ENCODE results near the gene ST13. TPM values are rescaled to one million over a fixed set of nuclear protein-coding genes. Genes with fewer than 3 reads are reported as not detected.

ST13 gene
- total and polyA plus RNA-seq, 9 donors = 243 to 1,503 (median 650) TPM

DNA sequence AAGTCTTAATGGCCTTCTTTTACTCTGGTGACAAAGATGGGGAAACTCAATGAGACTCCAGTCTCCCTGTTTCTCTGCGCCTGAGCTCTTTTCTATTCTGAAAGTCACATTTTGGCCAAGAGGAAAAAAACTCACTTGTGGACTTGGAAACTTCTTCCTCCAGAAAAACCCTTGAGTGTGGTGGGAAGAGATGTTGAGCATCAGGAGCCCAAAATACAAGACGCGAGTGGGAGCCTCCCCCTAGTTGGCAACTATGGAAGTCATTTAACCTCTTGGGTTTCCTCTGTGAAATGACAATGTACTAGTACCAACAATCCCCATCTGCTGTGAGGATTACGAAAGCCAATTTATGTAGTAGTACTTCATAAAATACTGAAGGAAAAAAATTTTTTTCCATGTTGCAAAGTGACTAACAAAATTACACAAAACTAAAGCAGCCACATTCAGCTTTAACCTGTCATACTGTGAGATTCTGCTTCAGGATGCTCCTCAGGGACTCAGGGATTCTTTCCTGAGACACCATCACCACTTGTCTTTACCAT is 36.8 kb downstream of the ST13 start:
- intact Hi-C loops (cut with DNase I) = no loop called here
- H3K27me3 ChIP-seq = no peaks in the 10 kb centered on the region
- H3K36me3 ChIP-seq = no peaks in the 10 kb centered on the region
- H3K9me3 ChIP-seq = no peaks in the 10 kb centered on the region
- no peak for DNase-seq
- WGBS, 3 donors = 0 to 3% (median 2%) methylated on average over 4 of the region's 4 CpGs
- peak overlapping the region; percentile 6 to 58 for H3K27ac ChIP-seq
- H3K4me1 ChIP-seq (ENCODE audit: insufficient read depth) = peaks cover 7% of the 10 kb centered on the region
- TF ChIP-seq, protein P1, sequence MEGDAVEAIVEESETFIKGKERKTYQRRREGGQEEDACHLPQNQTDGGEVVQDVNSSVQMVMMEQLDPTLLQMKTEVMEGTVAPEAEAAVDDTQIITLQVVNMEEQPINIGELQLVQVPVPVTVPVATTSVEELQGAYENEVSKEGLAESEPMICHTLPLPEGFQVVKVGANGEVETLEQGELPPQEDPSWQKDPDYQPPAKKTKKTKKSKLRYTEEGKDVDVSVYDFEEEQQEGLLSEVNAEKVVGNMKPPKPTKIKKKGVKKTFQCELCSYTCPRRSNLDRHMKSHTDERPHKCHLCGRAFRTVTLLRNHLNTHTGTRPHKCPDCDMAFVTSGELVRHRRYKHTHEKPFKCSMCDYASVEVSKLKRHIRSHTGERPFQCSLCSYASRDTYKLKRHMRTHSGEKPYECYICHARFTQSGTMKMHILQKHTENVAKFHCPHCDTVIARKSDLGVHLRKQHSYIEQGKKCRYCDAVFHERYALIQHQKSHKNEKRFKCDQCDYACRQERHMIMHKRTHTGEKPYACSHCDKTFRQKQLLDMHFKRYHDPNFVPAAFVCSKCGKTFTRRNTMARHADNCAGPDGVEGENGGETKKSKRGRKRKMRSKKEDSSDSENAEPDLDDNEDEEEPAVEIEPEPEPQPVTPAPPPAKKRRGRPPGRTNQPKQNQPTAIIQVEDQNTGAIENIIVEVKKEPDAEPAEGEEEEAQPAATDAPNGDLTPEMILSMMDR (IDR thresholded peaks at IDR 0.05) = no peak
- TF ChIP-seq POLR2A (IDR thresholded peaks at IDR 0.05) (no peak), EP300 (IDR thresholded peaks at IDR 0.05) (peak; percentile 26)
- peak overlapping the region; percentile 81 for H3K4me3 ChIP-seq

DNA sequence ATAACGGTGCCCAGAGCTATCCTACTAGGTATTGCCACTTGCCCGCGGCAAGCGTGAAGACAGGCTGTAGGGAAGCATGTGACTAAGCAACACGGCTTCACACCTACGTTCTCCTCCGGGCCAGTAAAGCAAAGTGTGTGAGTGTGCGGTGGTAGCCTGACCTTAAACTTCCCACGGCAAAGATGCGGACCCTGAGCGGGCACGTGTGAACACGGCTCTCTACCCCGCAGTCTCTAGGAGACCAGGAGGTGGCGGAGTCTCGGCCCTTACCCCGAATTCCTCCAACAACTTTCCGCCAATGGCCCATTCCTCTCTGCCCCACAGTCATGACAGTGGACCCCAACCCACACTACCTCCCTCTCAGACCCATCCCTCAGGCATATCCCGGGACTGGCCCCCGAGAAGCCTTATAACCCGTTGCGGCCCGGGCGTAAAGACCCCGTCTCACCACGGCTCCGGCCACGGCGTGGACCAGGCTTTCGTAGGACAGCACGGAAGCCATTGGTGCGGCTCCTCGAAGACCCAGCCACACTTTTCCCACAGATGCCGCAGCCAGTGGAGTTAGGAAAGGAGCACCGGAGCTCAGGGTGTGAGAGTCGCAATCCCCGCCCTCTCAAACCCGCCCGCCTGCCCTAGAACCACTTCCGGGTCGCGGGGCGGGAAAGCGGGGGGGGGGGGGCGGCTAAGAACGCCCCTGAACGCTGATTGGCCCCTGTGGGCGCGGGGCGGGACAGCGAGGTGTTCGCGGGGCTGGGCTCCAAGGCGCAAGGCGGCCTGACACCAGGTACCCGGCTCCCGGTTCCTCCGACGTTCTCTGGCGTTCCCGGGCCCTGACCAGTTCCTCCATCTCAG is 37.5 kb downstream of the ST13 start, which contains the start of gene SLC25A17:
Gene SLC25A17 (minus strand): TSS at position 600 of the 852 bp plus-strand sequence. CDS start 98 bp downstream, at position 502.
- peak; percentile 87 to 93 (median 90) for DNase-seq
- Histone ChIP-seq H3K27ac (peak within 1 kb of the TSS; percentile 50 to 58), H3K36me3 (no peaks in the 10 kb centered on the region), H3K27me3 (no peaks in the 10 kb centered on the region), H3K9me3 (no peaks in the 10 kb centered on the region), H3K4me3 (peak within 1 kb of the TSS; percentile 81), H3K4me1 (ENCODE audit: insufficient read depth) (peaks cover 9% of the 10 kb centered on the region)
- TF ChIP-seq EP300 (IDR thresholded peaks at IDR 0.05) (no peak), POLR2A (IDR thresholded peaks at IDR 0.05) (no peak)
- TF ChIP-seq, protein P1 (IDR thresholded peaks at IDR 0.05) = peak in 1 of 3 donors; percentile 62
- 0% methylated on average over 55 to 60 of the region's 61 CpGs for WGBS, 3 donors
- intact Hi-C loops (cut with DNase I) = no loop called here

DNA sequence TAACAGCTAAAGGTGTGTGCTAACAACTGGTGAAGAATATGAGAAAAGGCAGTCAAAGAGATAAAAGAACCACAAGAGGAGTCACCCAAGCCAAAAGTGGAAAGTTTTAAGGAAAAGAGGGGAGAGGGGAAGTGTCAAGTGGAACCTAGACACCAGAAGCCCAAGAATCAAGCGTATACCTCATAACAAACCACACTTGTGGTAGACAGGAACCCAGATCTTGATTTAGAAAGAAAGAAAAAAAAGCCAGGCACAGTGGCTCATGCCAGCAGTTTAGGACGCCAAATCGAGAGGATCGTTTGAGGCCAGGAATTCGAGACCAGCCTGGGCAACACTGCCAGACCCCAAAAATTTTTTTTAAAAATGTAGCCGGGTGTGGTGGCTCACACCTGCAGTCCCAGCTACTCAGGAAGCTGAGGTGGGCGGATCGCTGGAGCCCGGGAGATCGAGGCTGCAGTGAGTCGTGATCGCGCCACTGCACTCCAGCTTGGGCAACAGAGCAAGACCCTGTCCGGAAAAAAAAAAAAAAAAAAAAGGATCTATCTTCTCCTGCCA is 38.2 kb downstream of the ST13 start:
- Histone ChIP-seq H3K27me3 (no peaks in the 10 kb centered on the region), H3K27ac (peak overlapping the region; percentile 23 to 50), H3K4me1 (ENCODE audit: insufficient read depth) (peaks cover 9% of the 10 kb centered on the region), H3K4me3 (peak overlapping the region; percentile 81), H3K9me3 (no peaks in the 10 kb centered on the region), H3K36me3 (no peaks in the 10 kb centered on the region)
- no peak for TF ChIP-seq POLR2A (IDR thresholded peaks at IDR 0.05)
- TF ChIP-seq EP300 (IDR thresholded peaks at IDR 0.05) = no peak
- TF ChIP-seq, protein P1 (IDR thresholded peaks at IDR 0.05) = no peak
- DNase-seq = no peak
- intact Hi-C loops (cut with DNase I) = no loop called here
- 5 to 25% (median 6%) methylated on average over 14 of the region's 14 CpGs for WGBS, 3 donors

DNA sequence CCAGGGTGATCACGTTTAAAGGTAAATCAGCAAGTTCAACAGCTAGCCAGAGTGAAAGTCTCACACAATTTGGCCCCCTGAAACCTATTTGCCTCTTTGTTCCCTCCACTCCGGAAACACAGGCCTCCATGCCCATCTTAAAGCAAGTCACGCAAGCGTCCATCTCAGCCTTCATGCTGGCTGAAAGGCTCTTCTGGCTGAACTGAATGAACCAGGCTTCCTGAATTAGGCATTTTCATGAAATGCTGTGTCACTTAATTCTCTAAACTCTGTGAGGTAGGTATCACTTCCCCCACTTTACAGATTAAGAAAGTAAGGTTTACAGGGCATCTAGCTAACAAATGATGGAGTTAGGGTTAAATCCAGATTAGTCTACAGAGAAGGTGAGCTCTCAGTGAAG is 38.7 kb downstream of the ST13 start:
- Histone ChIP-seq H3K4me1 (ENCODE audit: insufficient read depth) (peaks cover 9% of the 10 kb centered on the region), H3K4me3 (peak overlapping the region; percentile 81), H3K36me3 (no peaks in the 10 kb centered on the region), H3K9me3 (no peaks in the 10 kb centered on the region), H3K27me3 (no peaks in the 10 kb centered on the region), H3K27ac (peak overlapping the region in 1 of 2 donors; percentile 23)
- DNase-seq = no peak
- WGBS, 3 donors = 31 to 52% (median 48%) methylated on average over 4 of the region's 4 CpGs
- TF ChIP-seq, protein P1 (IDR thresholded peaks at IDR 0.05) = no peak
- TF ChIP-seq EP300 (IDR thresholded peaks at IDR 0.05) (no peak), POLR2A (IDR thresholded peaks at IDR 0.05) (no peak)
- intact Hi-C loops (cut with DNase I) = no loop called here

Measured in ovary (tissue), 9 donors.